HG03558 (cell line): ENCODE results near the gene STK10.

Experiments used
- ATAC-seq: cut with Tn5 transposase; IDR thresholded peaks from one replicate; pipeline ENCODE4 v1.9.1; 2021; ENCODE audit warnings: moderate number of reproducible peaks; ENCODE audit not compliant: unreplicated experiment; ENCODE audit errors: extremely low read depth

Gene STK10

GRCh38 chr5:172096207-172096940 lies 91.7 kb downstream of the STK10 start:
- no peak for ATAC-seq

GRCh38 chr5:172095368-172096206 lies 92.4 kb downstream of the STK10 start:
- ATAC-seq: no peak

- ATAC-seq: no peak
Observed at GRCh38 chr5:172093965-172094364, 94.1 kb downstream of the STK10 start.

GRCh38 chr5:172093559-172093958 lies 94.5 kb downstream of the STK10 start:
- no peak for ATAC-seq

- no peak for ATAC-seq
Observed at GRCh38 chr5:172091956-172092732, 95.9 kb downstream of the STK10 start.

- ATAC-seq: no peak
Observed at GRCh38 chr5:172090976-172091547, 97.0 kb downstream of the STK10 start.

GRCh38 chr5:172089298-172090117 lies 98.5 kb downstream of the STK10 start:
- no peak for ATAC-seq

GRCh38 chr5:172088801-172089200 lies 99.2 kb downstream of the STK10 start:
- no peak for ATAC-seq

- ATAC-seq: no peak
Observed at GRCh38 chr5:172086194-172086975, 101.6 kb downstream of the STK10 start.

- ATAC-seq: no peak
Observed at GRCh38 chr5:172085738-172086137, 102.3 kb downstream of the STK10 start.

GRCh38 chr5:172082180-172082579 lies 105.8 kb downstream of the STK10 start:
- no peak for ATAC-seq

GRCh38 chr5:172079876-172080275 lies 108.1 kb downstream of the STK10 start:
- no peak for ATAC-seq

GRCh38 chr5:172078726-172079345 lies 109.2 kb downstream of the STK10 start:
- no peak for ATAC-seq

- no peak for ATAC-seq
Observed at GRCh38 chr5:172077664-172078425, 110.2 kb downstream of the STK10 start.

GRCh38 chr5:172076761-172077244 lies 111.2 kb downstream of the STK10 start:
- no peak for ATAC-seq

- ATAC-seq: no peak
Observed at GRCh38 chr5:172075656-172076055, 112.4 kb downstream of the STK10 start.

- ATAC-seq: no peak
Observed at GRCh38 chr5:172074896-172075295, 113.1 kb downstream of the STK10 start.
